ENCODE measurements around the gene MS4A6A.
"Not testable (repeated sequence)": the region's sequence is repeated elsewhere in the genome, so short reads cannot be mapped to it uniquely, and the experiment has no call there.

The MS4A6A gene

DNA sequence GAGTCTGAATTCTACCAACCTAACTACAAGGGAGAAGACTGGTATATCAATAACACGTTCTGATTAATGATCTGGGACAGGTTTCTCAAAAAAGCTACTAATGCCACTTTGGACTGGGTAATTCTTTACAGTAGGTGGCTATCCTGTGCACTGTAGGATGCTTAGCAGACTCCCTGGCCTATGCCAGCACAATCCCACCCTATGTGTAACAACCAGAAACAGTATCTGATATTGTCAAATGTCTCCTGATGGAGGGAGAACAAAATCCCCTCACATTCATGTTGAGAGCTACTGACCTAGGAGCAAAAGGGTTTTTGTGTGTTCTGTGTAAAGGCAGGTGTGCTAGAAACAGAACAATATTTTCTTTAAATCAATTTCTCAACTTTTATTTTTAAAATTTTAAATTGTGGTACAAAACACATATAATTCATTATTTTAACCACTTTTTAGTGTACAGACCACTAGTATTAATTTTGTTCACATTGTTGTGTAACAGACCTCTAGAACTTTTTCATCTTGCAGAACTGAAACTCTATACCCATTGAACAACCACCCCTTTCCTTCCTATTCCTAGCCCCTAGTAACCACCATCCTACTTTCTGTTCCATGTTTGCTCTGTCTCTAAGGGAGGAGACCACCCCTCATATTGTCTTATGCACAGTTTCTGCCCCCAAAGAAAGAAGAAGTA, 2.1 kb upstream of the MS4A6A start:
- DNase-seq (ENCODE audit: low read depth in 2 of 3, low spot score in 2 of 3) = no peak

DNA sequence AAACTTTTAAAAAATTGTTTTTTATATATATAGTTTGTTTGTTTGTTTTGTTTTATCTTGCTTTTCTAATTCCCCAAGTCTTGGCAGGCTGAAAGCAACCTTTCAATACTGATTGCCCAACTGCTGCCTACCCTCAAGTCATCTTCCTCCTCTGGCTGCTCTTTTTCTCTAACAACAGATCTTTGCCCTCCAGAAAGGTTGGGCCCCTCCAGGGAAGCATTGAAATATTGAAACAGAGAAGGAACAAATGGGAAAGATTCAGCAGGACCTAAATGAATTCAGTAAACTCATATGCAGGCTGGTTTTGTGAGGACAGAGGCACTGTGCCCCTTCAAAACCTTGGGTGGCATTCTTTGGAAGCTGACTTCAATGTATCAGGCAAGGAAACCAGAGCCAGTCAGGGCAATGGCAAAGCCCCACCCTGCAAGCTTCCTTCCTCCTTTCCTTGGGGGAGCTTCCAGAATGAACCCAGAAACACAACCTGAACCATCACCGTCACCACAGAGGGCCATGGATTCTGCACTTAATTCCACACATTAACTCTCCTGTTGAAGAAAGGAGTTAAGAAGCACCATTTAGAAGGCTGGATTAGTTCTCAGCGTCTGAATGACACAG, 815 bp upstream of the MS4A6A start:
- no peak for DNase-seq (ENCODE audit: low read depth in 2 of 3, low spot score in 2 of 3)

GRCh38 chr11:60175860-60176275, 7.0 kb downstream of the MS4A6A start:
- DNase-seq (ENCODE audit: low read depth in 2 of 3, low spot score in 2 of 3) = no peak

DNA sequence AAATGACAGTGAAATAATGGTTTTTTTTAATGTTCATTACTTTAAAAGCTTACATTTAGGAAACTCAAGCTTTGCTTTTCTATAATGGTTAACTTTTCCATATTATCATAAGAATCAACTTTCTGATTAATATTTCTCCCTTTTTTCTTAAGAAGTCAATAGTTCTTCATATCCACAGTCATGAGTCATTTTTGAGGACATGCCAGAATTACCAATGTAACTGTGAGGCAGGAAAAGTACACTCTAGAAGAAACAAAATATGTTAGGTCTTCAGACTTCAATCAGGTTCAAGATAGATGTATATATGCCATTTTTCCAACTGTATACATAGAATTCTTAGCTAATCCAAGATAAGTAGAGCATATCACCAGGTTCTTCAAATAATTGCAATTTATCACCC, 10.9 kb downstream of the MS4A6A start:
- DNase-seq (ENCODE audit: low read depth in 2 of 3, low spot score in 2 of 3) = no peak

- DNase-seq (ENCODE audit: low read depth in 2 of 3, low spot score in 2 of 3) = no peak
Measured at GRCh38 chr11:60170566-60170965, 12.3 kb downstream of the MS4A6A start.

- DNase-seq (ENCODE audit: low read depth in 2 of 3, low spot score in 2 of 3) = no peak
Measured at GRCh38 chr11:60169264-60169915, 13.5 kb downstream of the MS4A6A start.

DNA sequence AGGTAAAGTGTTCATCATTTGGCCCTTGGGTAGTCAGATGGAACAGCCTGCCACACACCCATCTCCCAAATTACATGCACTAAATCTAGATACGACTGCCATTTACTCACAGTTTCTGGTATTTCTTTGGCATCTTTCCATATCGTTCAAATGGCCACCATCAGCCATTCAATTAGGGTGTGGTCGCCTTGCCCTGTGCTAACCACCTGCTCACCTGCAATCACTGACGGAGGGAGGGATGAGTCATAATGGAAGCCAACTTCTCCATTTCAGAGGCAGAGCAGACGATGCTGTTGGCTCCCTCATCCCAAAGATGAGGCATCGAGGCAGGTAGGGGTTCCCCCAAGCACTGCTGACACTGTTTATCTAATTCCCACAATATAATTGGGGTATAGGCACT, 14.6 kb downstream of the MS4A6A start:
- DNase-seq (ENCODE audit: low read depth in 2 of 3, low spot score in 2 of 3) = no peak

DNA sequence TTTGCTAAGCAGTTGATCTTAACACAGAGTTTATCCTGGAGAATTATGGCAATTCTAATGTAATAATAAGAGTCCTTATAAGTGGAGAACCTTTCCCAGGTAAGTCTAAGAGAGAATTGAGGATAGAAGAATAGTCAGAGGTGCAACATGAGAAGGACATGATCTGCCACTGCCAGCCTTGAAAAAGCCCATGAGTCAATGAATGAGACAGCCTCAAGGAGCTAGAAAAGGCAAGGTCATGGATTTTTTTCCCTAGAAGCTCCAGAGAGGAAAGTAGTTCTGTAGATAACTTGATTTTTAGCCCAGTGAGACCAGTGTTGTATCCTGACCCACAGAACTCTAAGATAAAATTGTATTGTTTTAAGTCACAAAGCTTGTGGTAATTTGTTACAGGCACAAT, 16.9 kb downstream of the MS4A6A start:
- no peak for DNase-seq (ENCODE audit: low read depth in 2 of 3, low spot score in 2 of 3)

DNA sequence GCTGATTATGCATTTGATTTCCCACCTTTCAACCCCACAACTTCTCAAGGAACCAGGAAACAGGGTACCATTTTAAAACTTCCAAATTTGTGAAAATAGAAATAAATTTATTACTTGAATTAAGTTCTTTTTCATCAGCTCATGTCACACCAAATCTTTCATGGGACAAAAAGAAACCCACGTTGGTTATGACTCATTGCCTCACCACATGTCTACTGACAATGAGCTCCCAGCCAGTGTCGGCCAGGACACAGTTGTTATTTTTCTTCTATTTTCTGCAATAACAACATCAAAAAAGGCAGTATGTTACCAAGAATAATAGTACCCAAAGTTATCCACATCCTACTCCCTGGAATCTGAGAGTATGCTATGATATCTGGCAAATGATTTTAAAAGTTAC, 17.3 kb downstream of the MS4A6A start:
- DNase-seq (ENCODE audit: low read depth in 2 of 3, low spot score in 2 of 3) = no peak

DNA sequence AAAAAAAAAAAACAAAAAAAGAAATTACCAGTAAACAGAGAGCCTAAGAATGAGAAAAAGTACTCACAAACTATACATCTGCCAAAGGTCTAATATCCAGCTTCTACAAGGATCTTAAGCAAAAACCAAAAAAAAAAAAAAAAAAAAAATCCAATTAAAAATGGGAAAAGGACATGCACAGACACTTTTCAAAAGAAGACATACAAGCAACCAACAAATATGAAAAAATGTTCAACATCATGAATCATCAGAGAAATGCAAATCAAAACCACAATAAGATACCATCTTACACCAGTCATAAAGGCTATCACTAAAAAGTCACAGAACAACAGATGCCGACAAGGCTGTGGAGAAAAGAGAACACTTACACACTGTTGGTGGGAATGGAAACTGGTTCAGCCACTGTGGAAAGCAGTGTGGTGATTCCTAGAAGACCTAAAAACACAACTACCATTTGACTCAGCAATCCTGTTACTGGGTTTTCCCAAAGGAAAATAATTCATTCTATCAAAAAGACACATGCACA, 18.3 kb downstream of the MS4A6A start:
- DNase-seq (ENCODE audit: low read depth in 2 of 3, low spot score in 2 of 3) = no peak

GRCh38 chr11:60161766-60162165, 21.1 kb downstream of the MS4A6A start:
- no peak for DNase-seq (ENCODE audit: low read depth in 2 of 3, low spot score in 2 of 3)

DNA sequence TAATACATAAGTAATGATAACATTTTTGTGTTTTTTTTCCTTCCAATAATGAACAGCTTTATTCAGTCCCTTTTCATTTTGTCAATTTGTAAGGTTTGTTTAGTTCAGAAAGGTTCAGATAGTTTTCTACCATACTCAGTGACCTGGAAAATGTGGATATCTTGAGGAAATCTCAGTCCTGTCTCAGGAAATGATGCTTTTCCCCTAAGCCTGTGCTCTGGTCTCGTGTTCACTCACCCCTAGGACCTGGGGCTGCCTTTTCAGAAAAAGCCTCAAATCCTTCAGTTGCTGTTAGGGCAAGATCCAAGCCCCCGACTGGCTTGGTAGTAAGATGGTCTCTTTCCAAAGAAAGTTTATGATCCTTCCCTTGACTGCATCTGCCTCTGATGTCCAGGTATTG, 21.8 kb downstream of the MS4A6A start:
- no peak for DNase-seq (ENCODE audit: low read depth in 2 of 3, low spot score in 2 of 3)

DNA sequence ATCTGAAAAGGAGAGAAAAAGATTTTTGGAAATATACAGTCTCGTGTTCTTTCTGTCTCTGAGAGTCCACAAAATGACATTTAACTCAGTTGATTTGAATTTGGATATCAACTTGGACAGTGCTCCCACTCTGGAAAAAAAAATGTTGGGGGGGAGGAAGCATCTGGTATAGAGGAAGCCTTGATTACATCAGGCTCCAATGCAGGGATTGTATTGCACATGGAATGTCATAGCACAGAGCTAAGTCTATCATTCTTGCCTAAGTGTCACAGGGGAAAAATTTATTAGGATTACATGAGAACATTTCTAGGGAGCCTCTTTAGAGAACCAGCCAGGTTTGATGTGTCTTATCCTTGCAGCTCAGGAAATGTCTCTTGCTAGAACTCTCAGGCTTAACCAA, 23.0 kb downstream of the MS4A6A start:
- no peak for DNase-seq (ENCODE audit: low read depth in 2 of 3, low spot score in 2 of 3)

GRCh38 chr11:60159284-60159683, 23.6 kb downstream of the MS4A6A start:
- DNase-seq (ENCODE audit: low read depth in 2 of 3, low spot score in 2 of 3) = no peak

GRCh38 chr11:60158636-60159035, 24.2 kb downstream of the MS4A6A start:
- DNase-seq (ENCODE audit: low read depth in 2 of 3, low spot score in 2 of 3) = no peak

DNA sequence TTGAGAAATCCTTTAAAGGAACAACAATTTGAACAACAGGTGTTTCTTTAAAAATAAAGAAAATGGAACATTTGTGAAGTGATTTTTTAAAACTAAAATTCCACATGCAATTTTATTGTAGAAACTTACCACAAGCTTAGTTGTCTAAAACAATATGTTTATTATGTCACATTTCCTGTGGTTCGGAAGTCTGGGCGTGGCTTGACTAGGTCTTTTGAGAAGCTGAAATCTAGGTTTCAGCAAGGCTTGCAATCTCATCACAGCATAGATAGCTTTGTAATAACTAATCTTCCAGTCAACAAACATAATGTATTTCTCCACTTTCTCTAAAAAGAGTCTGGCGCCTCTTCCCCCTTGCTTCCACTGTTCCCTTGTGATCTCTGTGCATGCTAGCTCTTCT, 27.0 kb downstream of the MS4A6A start:
- DNase-seq (ENCODE audit: low read depth in 2 of 3, low spot score in 2 of 3) = no peak

DNA sequence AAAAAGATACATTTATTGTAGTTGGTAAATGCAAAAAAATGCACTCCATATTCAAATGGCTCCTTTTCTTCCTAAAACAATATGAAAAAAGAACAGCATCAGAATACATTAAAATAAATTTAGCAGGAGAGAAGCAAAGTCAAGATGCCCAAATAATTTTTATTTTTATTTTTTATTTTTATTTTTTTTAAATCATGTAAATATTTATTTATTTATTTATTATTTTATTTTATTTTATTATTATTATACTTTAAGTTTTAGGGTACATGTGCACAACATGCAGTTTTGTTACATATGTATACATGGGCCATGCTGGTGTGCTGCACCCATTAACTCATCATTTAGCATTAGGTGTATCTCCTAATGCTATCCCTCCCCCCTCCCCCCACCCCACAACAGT, 30.2 kb downstream of the MS4A6A start:
- not testable (repeated sequence) for DNase-seq (ENCODE audit: low read depth in 2 of 3, low spot score in 2 of 3)

GRCh38 chr11:60150279-60150678, 32.6 kb downstream of the MS4A6A start:
- DNase-seq (ENCODE audit: low read depth in 2 of 3, low spot score in 2 of 3) = no peak

DNA sequence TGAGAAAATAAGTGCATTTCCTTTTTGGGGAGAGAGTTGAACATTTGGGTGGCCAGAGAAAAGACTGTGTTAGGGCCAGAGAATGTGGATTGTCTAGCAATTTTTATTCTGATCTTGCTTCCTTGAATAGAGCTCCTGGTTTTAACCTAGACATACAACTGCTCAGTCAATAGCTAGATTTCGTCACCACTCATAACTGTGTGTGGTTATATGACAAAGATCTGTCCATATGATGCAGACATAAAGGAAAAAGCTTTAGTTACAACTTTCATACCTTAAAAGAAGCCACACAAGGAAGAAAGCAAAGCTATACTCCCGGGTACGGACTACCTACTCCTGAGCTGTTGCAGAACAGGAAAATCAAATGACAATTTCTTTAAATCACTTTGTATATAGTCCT, 37.2 kb downstream of the MS4A6A start:
- DNase-seq (ENCODE audit: low read depth in 2 of 3, low spot score in 2 of 3) = no peak

GRCh38 chr11:60143768-60144167, 39.1 kb downstream of the MS4A6A start:
- no peak for DNase-seq (ENCODE audit: low read depth in 2 of 3, low spot score in 2 of 3)

- no peak for DNase-seq (ENCODE audit: low read depth in 2 of 3, low spot score in 2 of 3)
Measured at GRCh38 chr11:60133917-60134316, 49.0 kb downstream of the MS4A6A start.

DNA sequence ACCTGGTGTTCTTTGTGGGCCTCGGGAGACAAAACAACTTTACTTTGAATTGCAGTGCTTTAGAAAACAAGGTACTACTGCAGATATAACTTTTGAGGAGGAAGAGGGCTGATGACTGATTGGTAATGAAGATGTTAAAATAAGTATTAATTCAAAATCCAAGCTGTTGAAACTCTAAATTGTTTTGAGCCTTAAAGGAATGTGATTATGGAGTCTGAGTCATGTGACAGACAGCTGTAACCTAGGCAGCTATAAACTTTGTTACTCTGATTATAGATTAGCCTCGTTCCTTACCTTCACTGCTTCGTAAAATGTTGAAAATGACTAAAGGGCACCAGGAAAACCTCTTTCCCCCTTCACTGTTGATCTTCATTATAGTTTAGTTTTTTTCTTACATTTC, 51.0 kb downstream of the MS4A6A start:
- DNase-seq (ENCODE audit: low read depth in 2 of 3, low spot score in 2 of 3) = no peak
